HepG2 (cell line): ENCODE measurements around the gene TAS2R30. TPM values are rescaled to one million over a fixed set of nuclear protein-coding genes. Genes with fewer than 3 reads are reported as not detected.
"Not testable (repeated sequence)": the region's sequence is repeated elsewhere in the genome, so short reads cannot be mapped to it uniquely, and the experiment has no call there.

Experiments used
- ATAC-seq: fragments of 200-7000 bp; cut with Tn5 transposase; 3 replicates; pipeline ENCODE4 v1.9.1; 2020; ENCODE audit warnings: mild to moderate bottlenecking, moderate library complexity
- BruUV-seq: library from RNA; stranded (reverse); fragments of 400-500 nt; replicated peaks from 2 replicates; lab custom pipeline; 2021; lab: Mats Ljungman, UMichigan
- CTCF ChIA-PET: fragments of 300-600 bp; formaldehyde crosslinking; extraction: SDS; loops from one replicate; lab custom pipeline; 2021; ENCODE audit warnings: low total read pairs, inconsistent platforms, low intra/inter-chr PET ratio; lab: Yijun Ruan, JAX
- POLR2A ChIA-PET: fragments of 350-600 bp; sonication (Branson Sonifier 250); formaldehyde crosslinking; loops from one replicate; lab custom pipeline; 2020; ENCODE audit warnings: antibody characterized with exemption, inconsistent platforms; lab: Yijun Ruan, JAX
- DNase-seq: peaks from one replicate; pipeline ENCODE4 v3.0.0-alpha.2; 2015; ENCODE audit warnings: low spot score
- FAIRE-seq: peaks from 3 replicates; lab custom pipeline; 2011; peaks lifted over from hg19 to GRCh38; lab: Jason Lieb, UNC
- H2AFZ ChIP-seq: one replicate; pipeline ENCODE4 v1.6.1; 2011; ENCODE audit warnings: low read length, inconsistent platforms
- H3K27ac ChIP-seq: fragments of 300-600 bp; 3 replicates; pipeline ENCODE4 v1.8.0; 2011; ENCODE audit warnings: mixed run types, mild to moderate bottlenecking, mixed read lengths, low read length, inconsistent platforms; ENCODE audit not compliant: insufficient read depth; ENCODE audit errors: extremely low read length
- H3K27me3 ChIP-seq, 2 experiments: fragments of 200-600 bp in 1 of 2; 2 replicates in 1 of 2; 3 replicates in 1 of 2; pipeline versions ENCODE4 v1.6.0 to v1.8.0; 2011; ENCODE audit warnings: low read length in 2 of 2, mild to moderate bottlenecking in 2 of 2, moderate library complexity in 2 of 2, inconsistent platforms in 1 of 2; ENCODE audit not compliant: insufficient read depth in 2 of 2, control insufficient read depth in 1 of 2
- H3K36me3 ChIP-seq, 2 experiments: fragments of 200-600 bp in 1 of 2; replicated peaks in 1 of 2; 2 replicates in 1 of 2; 3 replicates in 1 of 2; pipeline versions ENCODE4 v1.5.1 to v1.8.0; 2011; ENCODE audit warnings: low read length in 2 of 2, inconsistent platforms in 1 of 2; ENCODE audit not compliant: insufficient read depth in 2 of 2, control insufficient read depth in 1 of 2
- H3K4me1 ChIP-seq: 2 replicates; pipeline ENCODE4 v1.5.1; 2012; ENCODE audit warnings: low read length, inconsistent platforms; ENCODE audit not compliant: insufficient read depth
- H3K4me2 ChIP-seq: 2 replicates; pipeline ENCODE4 v1.6.0; 2011; ENCODE audit warnings: low read depth, low read length, inconsistent platforms
- H3K4me3 ChIP-seq, 3 experiments: fragments of 200-600 bp in 1 of 3; sonication (generic), shearing (Covaris generic) in 1 of 3; replicated peaks in 1 of 3; 2 replicates each; pipeline ENCODE4 v1.5.1; 2011 to 2016; ENCODE audit warnings: low read length in 3 of 3, inconsistent platforms in 2 of 3, low read depth in 2 of 3, mild to moderate bottlenecking in 2 of 3, control low read depth in 1 of 3, mixed read lengths in 1 of 3; ENCODE audit not compliant: insufficient read depth in 1 of 3
- H3K79me2 ChIP-seq: one replicate; pipeline ENCODE4 v1.6.1; 2011; ENCODE audit warnings: low read length, inconsistent platforms; ENCODE audit not compliant: insufficient read depth
- H3K9ac ChIP-seq: 2 replicates; pipeline ENCODE4 v1.6.0; 2011; ENCODE audit warnings: mild to moderate bottlenecking, low read depth, low read length, inconsistent platforms; ENCODE audit not compliant: insufficient read depth
- H3K9me3 ChIP-seq: 2 replicates; pipeline ENCODE4 v1.5.1; 2012; ENCODE audit warnings: mild to moderate bottlenecking, low read length
- H4K20me1 ChIP-seq: 2 replicates; pipeline ENCODE4 v1.6.0; 2011; ENCODE audit warnings: inconsistent platforms, mild to moderate bottlenecking, low read length, moderate library complexity; ENCODE audit not compliant: insufficient read depth
- WGBS: methylation state at CpG from one replicate; pipeline ENCODE4 v1.1.6; 2017; ENCODE audit warnings: low lambda C conversion rate; 5-methylcytosine and 5-hydroxymethylcytosine counted together
- in situ Hi-C: cut with HindIII; loops from 2 replicates; pipeline ENCODE4 v1.10.0; 2017; ENCODE audit warnings: low pct_unique_long_range_greater_than_20kb; ENCODE audit not compliant: extremely low pct_ligation_motif_present
- intact Hi-C: fragments of 100-400 bp; cut with micrococcal nuclease; formaldehyde crosslinking; loops from one replicate; pipeline ENCODE4 v1.10.0; 2022; ENCODE audit not compliant: unreplicated experiment
- polyA plus RNA-seq, 8 experiments: library from polyadenylated mRNA; depleted of rRNA in 3 of 8; stranded (reverse) in 7 of 8; unstranded in 1 of 8; fragments of >200 nt; fragmentation: Illumina TruSeq in 4 of 8; extraction: Trizol in 4 of 8; gene quantifications; 2 replicates each; pipeline versions ENCODE4 v1.2.1 to v1.2.3, GENCODE V29; 2011 to 2016; ENCODE audit warnings: low read depth in 4 of 8, missing spikeins in 1 of 8, mixed read lengths in 1 of 8; ENCODE audit not compliant: insufficient read depth in 1 of 8
- total RNA-seq, 5 experiments: library from RNA; depleted of rRNA; stranded (reverse); fragments of >200 nt; fragmentation: Illumina TruSeq; extraction: Trizol; gene quantifications; 2 replicates each; pipeline ENCODE4 v1.2.3, GENCODE V29; 2016; ENCODE audit warnings: low read depth in 1 of 5
- TF ChIP-seq, protein P1 (sequence below), 2 experiments: IDR thresholded peaks; 2 replicates each; pipeline ENCODE4 v1.6.1; 2011 to 2012; ENCODE audit warnings: low read length in 2 of 2, borderline replicate concordance in 1 of 2, low read depth in 1 of 2, mild to moderate bottlenecking in 1 of 2, moderate library complexity in 1 of 2

TAS2R30 gene
- total and polyA plus RNA-seq, 2 of the 13 experiments (the other 11 are each of a cell fraction or from before 2014, with no cell fraction given) = 0.42 to 5.2 TPM

DNA sequence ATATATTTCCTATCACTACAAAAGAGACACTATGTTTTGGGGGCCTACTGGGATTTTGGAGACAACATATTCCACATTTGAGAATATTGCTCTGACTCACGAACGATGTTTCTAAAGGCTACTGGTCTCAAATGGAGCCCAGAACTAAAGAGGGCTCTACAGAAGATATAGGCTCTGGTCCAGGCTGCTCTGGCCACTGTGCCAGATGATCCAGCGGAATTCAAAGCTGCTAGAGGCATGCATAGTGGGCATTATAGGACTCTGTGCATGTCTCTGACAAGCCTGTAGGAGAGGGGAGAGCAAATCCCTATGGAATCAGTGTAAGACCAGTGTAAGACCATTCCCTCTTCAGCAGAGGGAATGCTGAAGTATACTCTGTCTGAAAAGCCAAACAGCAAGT, 4.1 kb downstream of the TAS2R30 start (continued):
- TF ChIP-seq, protein P1, sequence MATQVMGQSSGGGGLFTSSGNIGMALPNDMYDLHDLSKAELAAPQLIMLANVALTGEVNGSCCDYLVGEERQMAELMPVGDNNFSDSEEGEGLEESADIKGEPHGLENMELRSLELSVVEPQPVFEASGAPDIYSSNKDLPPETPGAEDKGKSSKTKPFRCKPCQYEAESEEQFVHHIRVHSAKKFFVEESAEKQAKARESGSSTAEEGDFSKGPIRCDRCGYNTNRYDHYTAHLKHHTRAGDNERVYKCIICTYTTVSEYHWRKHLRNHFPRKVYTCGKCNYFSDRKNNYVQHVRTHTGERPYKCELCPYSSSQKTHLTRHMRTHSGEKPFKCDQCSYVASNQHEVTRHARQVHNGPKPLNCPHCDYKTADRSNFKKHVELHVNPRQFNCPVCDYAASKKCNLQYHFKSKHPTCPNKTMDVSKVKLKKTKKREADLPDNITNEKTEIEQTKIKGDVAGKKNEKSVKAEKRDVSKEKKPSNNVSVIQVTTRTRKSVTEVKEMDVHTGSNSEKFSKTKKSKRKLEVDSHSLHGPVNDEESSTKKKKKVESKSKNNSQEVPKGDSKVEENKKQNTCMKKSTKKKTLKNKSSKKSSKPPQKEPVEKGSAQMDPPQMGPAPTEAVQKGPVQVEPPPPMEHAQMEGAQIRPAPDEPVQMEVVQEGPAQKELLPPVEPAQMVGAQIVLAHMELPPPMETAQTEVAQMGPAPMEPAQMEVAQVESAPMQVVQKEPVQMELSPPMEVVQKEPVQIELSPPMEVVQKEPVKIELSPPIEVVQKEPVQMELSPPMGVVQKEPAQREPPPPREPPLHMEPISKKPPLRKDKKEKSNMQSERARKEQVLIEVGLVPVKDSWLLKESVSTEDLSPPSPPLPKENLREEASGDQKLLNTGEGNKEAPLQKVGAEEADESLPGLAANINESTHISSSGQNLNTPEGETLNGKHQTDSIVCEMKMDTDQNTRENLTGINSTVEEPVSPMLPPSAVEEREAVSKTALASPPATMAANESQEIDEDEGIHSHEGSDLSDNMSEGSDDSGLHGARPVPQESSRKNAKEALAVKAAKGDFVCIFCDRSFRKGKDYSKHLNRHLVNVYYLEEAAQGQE (IDR thresholded peaks at IDR 0.05; ENCODE audit: borderline replicate concordance in 1 of 2, low read depth in 1 of 2, low read length in 2 of 2) = no peak

DNA sequence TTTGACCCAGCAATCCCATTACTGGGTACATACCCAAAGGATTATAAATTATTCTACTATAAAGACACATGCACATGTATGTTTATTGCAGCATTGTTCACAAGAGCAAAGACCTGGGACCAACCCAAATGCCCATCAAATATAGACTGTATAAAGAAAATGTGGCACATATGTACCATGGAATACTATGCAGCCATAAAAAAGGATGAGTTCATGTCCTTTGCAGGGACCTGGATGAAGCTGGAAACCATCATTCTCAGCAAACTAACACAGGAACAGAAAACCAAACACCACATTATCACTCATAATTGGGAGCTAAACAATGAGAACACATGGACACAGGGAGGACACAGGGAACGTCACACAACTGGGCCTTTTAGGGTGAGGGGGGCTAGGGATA, 20.3 kb downstream of the TAS2R30 start:
- H3K9ac ChIP-seq, H3K9me3 ChIP-seq, H3K4me1 ChIP-seq, DNase-seq, in situ Hi-C loops, H2AFZ ChIP-seq, FAIRE-seq, intact Hi-C loops, CTCF ChIA-PET, POLR2A ChIA-PET, H4K20me1 ChIP-seq, ATAC-seq, H3K36me3 ChIP-seq, H3K4me3 ChIP-seq, H3K4me2 ChIP-seq, BruUV-seq, H3K27ac ChIP-seq, H3K27me3 ChIP-seq: not testable (repeated sequence)
- 94% methylated on average over 1 of the region's 1 CpG for WGBS
- peaks cover 72% of the 10 kb centered on the region for H3K79me2 ChIP-seq

DNA sequence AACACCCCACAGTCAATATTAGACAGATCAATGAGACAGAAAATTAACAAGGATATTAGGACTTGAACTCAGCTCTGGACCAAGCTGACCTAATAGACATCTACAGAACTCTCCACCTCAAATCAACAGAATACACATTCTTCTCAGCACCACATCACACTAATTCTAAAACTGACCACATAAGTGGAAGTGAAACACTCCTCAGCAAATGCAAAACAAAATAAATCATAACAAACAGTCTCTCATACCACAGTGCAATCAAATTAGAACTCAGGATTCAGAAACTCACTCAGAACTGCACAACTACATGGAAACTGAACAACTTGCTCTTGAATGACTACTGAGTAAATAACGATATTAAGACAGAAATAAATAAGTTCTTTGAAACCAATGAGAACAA, 23.2 kb downstream of the TAS2R30 start:
- H3K79me2 ChIP-seq = peaks cover 68% of the 10 kb centered on the region
- 97% methylated on average over 1 of the region's 1 CpG for WGBS
- H3K4me2 ChIP-seq, POLR2A ChIA-PET, H3K36me3 ChIP-seq, CTCF ChIA-PET, H2AFZ ChIP-seq, DNase-seq, H3K27me3 ChIP-seq, FAIRE-seq, intact Hi-C loops, H3K4me3 ChIP-seq, ATAC-seq, H3K27ac ChIP-seq, BruUV-seq, H4K20me1 ChIP-seq, in situ Hi-C loops, H3K9me3 ChIP-seq, H3K9ac ChIP-seq, H3K4me1 ChIP-seq: not testable (repeated sequence)
